Measurements from ENCODE around the gene SSR2.
A peak's percentile ranks its signal among the peaks of the same experiment; 100 is the strongest.

The SSR2 gene

DNA sequence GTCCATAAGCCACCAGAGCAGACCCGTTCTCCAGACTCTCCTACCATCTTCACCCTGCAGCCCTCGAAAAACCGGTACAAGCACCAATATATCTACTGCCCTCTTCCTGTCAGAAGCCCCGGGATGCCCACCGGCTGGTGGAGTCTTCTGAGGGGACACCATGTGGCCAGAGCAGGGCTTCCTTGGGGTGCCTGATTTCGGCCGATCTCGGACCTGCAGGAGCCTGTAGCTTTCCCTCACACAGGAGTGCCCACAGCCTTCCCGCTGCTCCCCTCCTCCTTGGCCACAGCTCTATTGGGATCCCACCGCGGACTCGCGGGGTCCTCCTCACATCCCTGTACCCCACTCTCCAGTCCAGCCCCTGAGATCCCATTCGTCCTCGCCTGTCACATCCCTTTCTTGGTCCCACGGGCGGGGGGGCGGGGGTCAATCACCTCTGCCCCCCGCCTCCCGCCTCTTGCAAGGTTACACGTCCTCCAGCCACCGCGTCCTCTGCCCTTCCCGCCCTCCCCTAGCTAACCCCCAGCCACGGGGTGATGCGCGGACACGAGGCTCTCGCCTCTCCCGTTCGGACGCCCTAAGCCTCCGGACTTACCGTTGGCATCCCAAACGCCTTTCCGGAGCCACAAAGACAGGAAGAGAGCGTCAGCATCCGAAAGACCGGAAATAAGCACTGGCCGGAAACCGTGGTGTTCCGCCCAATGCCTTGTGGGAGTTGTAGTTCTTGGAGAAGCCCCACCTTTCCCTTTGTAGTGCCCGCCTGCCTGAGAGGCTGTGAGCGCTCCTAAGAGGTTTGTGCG is at the start of gene SSR2:
SSR2 (minus strand) TSS at position 659 of the 800 bp plus-strand sequence. CDS start 784 bp downstream, outside the sequence.
- H3K9ac ChIP-seq (ENCODE audit: low read length), result peak within 1 kb of the TSS; percentile 84
- H3K4me3 ChIP-seq (ENCODE audit: low read length), result peak within 1 kb of the TSS; percentile 89
- peak; percentile 99 for DNase-seq (ENCODE audit: low read depth)
- peaks cover 11% of the 10 kb centered on the region for H3K4me1 ChIP-seq (ENCODE audit: control insufficient read depth, insufficient read depth, low read length)
- peaks cover 25% of the 10 kb centered on the region for H3K36me3 ChIP-seq (ENCODE audit: control insufficient read depth, insufficient read depth, low read length, severe bottlenecking)
- no peaks in the 10 kb centered on the region for H3K27me3 ChIP-seq (replicated peaks; ENCODE audit: control insufficient read depth, insufficient read depth, low read length)
- H3K9me3 ChIP-seq (ENCODE audit: control insufficient read depth, low read length), result no peaks in the 10 kb centered on the region

DNA sequence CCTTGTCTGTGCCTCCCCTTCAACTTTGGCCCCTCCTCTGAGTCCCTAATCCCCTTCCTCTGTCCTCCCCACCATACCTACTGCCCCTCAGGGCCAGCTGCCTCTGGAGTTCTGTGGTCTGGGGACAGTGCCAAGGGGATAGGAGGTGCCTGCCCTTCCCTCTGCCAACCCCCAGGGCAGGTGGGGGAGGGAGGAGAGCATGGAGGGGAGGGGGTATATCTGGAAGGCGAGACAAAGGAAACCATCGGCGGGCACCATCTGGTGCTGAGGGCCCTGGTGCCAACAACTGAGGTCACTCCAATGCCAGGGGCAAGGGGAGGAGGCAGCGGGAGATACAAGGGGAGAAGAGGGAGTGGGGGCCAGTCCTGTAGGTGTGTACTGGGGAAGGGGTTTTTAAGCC is 49.8 kb upstream of the SSR2 start:
- no peak overlapping the region for H3K4me3 ChIP-seq (ENCODE audit: low read length)
- H3K27me3 ChIP-seq (replicated peaks; ENCODE audit: control insufficient read depth, insufficient read depth, low read length), result no peaks in the 10 kb centered on the region
- H3K9me3 ChIP-seq (ENCODE audit: control insufficient read depth, low read length), result no peaks in the 10 kb centered on the region
- no peak for DNase-seq (ENCODE audit: low read depth)
- no peak overlapping the region for H3K9ac ChIP-seq (ENCODE audit: low read length)
- H3K4me1 ChIP-seq (ENCODE audit: control insufficient read depth, insufficient read depth, low read length), result no peaks in the 10 kb centered on the region
- H3K36me3 ChIP-seq (ENCODE audit: control insufficient read depth, insufficient read depth, low read length, severe bottlenecking), result no peaks in the 10 kb centered on the region

DNA sequence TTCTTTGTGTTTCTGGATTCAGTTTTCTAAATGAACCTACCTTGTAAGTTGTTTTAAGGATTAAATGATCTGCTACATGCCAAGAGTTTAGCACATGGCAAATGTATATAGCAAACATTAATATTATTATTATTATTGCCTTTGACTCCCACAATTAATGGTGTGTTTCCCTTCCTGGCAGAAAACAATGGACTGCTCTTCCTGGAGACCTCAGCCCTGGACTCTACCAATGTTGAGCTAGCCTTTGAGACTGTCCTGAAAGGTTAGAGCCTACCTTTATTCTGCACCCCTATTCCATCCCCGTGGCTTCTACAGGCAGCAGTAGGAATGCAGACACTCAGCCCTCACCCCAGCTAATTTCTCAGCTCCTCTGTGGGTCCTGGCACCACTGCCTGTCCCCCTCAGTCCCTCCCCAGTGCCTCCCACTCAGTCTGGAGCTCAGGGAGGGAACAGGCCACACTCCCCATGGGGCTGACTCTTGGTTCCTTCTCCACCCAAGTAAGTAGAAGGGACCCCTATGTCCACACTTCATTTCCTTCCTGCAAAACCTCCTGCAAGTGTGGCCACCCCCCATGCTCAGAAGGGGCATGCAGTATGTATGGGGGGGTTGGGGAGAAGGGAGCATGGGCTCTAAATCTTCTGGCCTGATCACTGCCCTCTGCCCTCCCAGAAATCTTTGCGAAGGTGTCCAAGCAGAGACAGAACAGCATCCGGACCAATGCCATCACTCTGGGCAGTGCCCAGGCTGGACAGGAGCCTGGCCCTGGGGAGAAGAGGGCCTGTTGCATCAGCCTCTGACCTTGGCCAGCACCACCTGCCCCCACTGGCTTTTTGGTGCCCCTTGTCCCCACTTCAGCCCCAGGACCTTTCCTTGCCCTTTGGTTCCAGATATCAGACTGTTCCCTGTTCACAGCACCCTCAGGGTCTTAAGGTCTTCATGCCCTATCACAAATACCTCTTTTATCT is 49.0 kb upstream of the SSR2 start:
- Histone ChIP-seq H3K4me1 (ENCODE audit: control insufficient read depth, insufficient read depth, low read length) (no peaks in the 10 kb centered on the region), H3K27me3 (replicated peaks; ENCODE audit: control insufficient read depth, insufficient read depth, low read length) (no peaks in the 10 kb centered on the region), H3K9me3 (ENCODE audit: control insufficient read depth, low read length) (no peaks in the 10 kb centered on the region), H3K4me3 (ENCODE audit: low read length) (no peak overlapping the region), H3K9ac (ENCODE audit: low read length) (no peak overlapping the region), H3K36me3 (ENCODE audit: control insufficient read depth, insufficient read depth, low read length, severe bottlenecking) (no peaks in the 10 kb centered on the region)
- DNase-seq (ENCODE audit: low read depth), result no peak

DNA sequence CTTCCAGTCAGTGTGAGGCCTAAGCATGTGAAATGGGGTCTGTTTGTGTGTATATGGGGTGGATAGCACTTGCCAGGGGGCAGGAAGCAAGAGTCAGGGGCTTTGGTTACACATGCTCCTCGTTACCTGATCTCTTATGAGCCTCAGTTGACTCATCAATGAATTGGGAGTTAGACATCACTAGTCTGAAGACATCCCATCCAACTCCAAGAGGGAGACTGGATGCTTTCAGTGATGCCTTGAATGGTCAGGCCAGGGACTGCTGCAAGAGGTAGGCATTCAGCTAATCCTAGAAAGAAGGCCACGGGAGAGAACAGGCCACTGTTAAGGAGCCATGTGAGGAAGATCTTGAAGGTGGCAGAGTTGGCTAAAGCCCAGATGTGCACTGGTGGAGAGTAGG is 46.5 kb upstream of the SSR2 start:
- no peak overlapping the region for H3K9ac ChIP-seq (ENCODE audit: low read length)
- H3K4me1 ChIP-seq (ENCODE audit: control insufficient read depth, insufficient read depth, low read length), result no peaks in the 10 kb centered on the region
- no peak overlapping the region for H3K4me3 ChIP-seq (ENCODE audit: low read length)
- H3K27me3 ChIP-seq (replicated peaks; ENCODE audit: control insufficient read depth, insufficient read depth, low read length), result no peaks in the 10 kb centered on the region
- no peaks in the 10 kb centered on the region for H3K9me3 ChIP-seq (ENCODE audit: control insufficient read depth, low read length)
- no peaks in the 10 kb centered on the region for H3K36me3 ChIP-seq (ENCODE audit: control insufficient read depth, insufficient read depth, low read length, severe bottlenecking)
- no peak for DNase-seq (ENCODE audit: low read depth)

DNA sequence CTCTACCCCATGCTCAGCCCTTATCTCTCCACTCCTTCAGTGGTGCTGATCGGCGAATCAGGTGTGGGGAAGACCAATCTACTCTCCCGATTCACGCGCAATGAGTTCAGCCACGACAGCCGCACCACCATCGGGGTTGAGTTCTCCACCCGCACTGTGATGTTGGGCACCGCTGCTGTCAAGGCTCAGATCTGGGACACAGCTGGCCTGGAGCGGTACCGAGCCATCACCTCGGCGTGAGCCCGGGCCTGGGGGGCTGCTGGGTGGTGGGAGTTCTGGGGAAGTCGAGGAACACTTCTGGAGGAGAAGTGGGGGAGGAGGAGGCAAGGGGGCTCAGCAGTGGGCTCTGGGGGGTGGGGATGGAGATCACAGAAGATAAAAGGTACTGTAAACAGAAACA is 45.1 kb upstream of the SSR2 start:
- Histone ChIP-seq H3K4me3 (ENCODE audit: low read length) (no peak overlapping the region), H3K27me3 (replicated peaks; ENCODE audit: control insufficient read depth, insufficient read depth, low read length) (no peaks in the 10 kb centered on the region), H3K4me1 (ENCODE audit: control insufficient read depth, insufficient read depth, low read length) (no peaks in the 10 kb centered on the region), H3K36me3 (ENCODE audit: control insufficient read depth, insufficient read depth, low read length, severe bottlenecking) (no peaks in the 10 kb centered on the region), H3K9ac (ENCODE audit: low read length) (no peak overlapping the region), H3K9me3 (ENCODE audit: control insufficient read depth, low read length) (no peaks in the 10 kb centered on the region)
- DNase-seq (ENCODE audit: low read depth), result no peak

DNA sequence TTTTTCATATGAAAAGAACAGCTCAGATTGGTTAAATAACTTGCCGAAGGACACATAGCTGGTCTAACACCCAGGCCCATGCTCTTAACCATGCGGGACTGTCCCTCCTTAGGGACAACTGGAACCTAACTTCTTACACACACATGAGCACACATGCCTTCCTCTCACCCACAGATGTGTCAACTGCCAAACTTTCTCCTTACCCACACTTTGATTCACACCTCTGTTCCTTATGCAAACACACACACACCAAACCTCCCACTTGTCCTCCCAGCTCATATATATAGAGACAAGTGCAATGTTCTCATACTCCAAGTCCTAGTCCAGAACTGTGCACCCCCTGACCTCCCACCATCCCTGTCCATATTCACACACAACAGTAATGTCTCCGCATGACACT is 44.5 kb upstream of the SSR2 start:
- H3K36me3 ChIP-seq (ENCODE audit: control insufficient read depth, insufficient read depth, low read length, severe bottlenecking), result no peaks in the 10 kb centered on the region
- no peak overlapping the region for H3K9ac ChIP-seq (ENCODE audit: low read length)
- H3K4me1 ChIP-seq (ENCODE audit: control insufficient read depth, insufficient read depth, low read length), result no peaks in the 10 kb centered on the region
- H3K27me3 ChIP-seq (replicated peaks; ENCODE audit: control insufficient read depth, insufficient read depth, low read length), result no peaks in the 10 kb centered on the region
- no peak for DNase-seq (ENCODE audit: low read depth)
- H3K4me3 ChIP-seq (ENCODE audit: low read length), result no peak overlapping the region
- no peaks in the 10 kb centered on the region for H3K9me3 ChIP-seq (ENCODE audit: control insufficient read depth, low read length)

DNA sequence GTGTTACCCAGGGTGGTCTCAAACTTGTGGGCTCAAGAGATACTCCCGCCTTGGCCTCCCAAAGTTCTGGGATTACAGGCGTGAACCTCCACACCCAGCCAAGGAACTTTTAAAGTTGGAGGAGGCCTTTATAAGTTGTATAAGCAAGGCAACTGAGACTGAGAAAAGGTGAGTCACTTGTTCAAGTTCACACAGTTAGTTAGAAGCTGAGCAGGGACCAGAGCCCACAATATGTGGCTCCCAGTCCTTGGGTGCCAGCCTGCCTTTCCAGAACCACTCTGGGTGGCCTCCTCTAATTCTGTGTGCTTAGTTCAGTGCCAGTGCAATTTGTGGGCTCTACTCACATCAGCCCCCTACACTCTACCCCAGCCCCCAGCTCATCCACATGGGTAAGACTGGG is 43.9 kb upstream of the SSR2 start:
- no peak overlapping the region for H3K9ac ChIP-seq (ENCODE audit: low read length)
- DNase-seq (ENCODE audit: low read depth), result no peak
- no peaks in the 10 kb centered on the region for H3K4me1 ChIP-seq (ENCODE audit: control insufficient read depth, insufficient read depth, low read length)
- no peaks in the 10 kb centered on the region for H3K27me3 ChIP-seq (replicated peaks; ENCODE audit: control insufficient read depth, insufficient read depth, low read length)
- H3K9me3 ChIP-seq (ENCODE audit: control insufficient read depth, low read length), result no peaks in the 10 kb centered on the region
- H3K4me3 ChIP-seq (ENCODE audit: low read length), result no peak overlapping the region
- no peaks in the 10 kb centered on the region for H3K36me3 ChIP-seq (ENCODE audit: control insufficient read depth, insufficient read depth, low read length, severe bottlenecking)

DNA sequence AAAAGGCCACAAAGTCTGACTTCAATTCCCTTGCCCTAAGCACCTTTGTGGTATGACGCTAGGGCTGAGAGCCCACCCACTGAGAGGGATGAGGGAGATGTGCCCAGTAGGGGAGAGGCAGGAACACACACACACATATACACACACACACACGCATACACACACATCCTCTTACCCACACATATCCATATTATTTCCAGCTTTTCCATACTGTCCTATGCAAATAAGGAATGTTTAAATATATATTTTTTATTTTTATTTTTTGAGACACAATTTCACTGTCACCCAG is 43.2 kb upstream of the SSR2 start:
- Histone ChIP-seq H3K9me3 (ENCODE audit: control insufficient read depth, low read length) (no peaks in the 10 kb centered on the region), H3K4me3 (ENCODE audit: low read length) (no peak overlapping the region), H3K4me1 (ENCODE audit: control insufficient read depth, insufficient read depth, low read length) (no peaks in the 10 kb centered on the region), H3K36me3 (ENCODE audit: control insufficient read depth, insufficient read depth, low read length, severe bottlenecking) (no peaks in the 10 kb centered on the region), H3K9ac (ENCODE audit: low read length) (no peak overlapping the region), H3K27me3 (replicated peaks; ENCODE audit: control insufficient read depth, insufficient read depth, low read length) (no peaks in the 10 kb centered on the region)
- no peak for DNase-seq (ENCODE audit: low read depth)

DNA sequence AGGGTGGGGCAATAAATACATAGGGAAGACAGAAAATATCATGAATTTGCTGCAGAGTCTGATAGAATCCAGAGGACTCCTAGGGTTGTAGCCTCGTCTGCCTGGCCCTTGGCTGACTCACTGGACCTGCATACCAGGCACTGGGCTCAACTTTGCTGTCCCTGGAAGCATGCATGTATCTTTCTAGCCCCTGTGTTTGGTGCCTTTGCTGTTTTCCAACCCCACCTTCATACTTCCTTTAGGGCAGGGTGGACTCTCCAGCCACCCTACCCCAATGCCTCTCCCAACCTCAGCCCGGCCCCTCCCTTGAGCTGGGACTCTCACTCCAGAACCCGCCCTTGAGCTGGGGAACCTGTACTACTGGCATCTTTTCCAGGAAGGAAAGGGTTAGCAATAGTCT is 41.4 kb upstream of the SSR2 start:
- Histone ChIP-seq H3K36me3 (ENCODE audit: control insufficient read depth, insufficient read depth, low read length, severe bottlenecking) (no peaks in the 10 kb centered on the region), H3K9ac (ENCODE audit: low read length) (no peak overlapping the region), H3K4me1 (ENCODE audit: control insufficient read depth, insufficient read depth, low read length) (no peaks in the 10 kb centered on the region), H3K27me3 (replicated peaks; ENCODE audit: control insufficient read depth, insufficient read depth, low read length) (no peaks in the 10 kb centered on the region), H3K4me3 (ENCODE audit: low read length) (no peak overlapping the region), H3K9me3 (ENCODE audit: control insufficient read depth, low read length) (no peaks in the 10 kb centered on the region)
- peak; percentile 22 for DNase-seq (ENCODE audit: low read depth)

DNA sequence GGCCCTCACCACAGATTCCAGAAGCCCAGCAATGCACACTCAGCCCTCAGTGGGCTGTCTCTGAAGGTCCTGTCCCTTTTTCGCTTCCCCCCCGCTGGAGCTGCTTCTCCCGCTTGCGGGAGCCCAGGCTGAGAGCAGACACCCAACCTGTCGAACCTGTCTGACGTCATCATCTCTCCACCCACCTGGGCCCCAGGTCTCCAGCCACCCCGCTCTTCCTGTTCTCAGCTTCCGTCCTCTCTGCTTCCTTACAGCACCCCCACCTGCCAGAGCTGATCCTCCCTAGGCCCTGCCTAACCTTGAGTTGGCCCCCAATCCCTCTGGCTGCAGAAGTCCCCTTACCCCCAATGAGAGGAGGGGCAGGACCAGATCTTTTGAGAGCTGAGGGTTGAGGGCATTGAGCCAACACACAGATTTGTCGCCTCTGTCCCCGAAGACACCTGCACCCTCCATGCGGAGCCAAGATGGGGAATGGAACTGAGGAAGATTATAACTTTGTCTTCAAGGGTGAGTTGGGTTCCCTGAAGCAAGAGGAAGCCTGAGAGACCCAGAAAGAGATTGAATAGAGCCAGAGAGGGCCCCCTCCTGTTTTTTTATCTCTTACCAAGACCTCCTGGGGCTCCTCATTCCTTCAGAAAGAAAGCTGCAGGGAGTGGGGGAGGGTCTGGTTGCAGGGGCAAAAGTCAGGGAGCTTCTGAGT is 40.3 kb upstream of the SSR2 start, which contains the start of gene RAB25:
RAB25 (plus strand) TSS at position 224 of the 700 bp plus-strand sequence; CDS start at position 465, 241 bp downstream.
- Histone ChIP-seq H3K27me3 (replicated peaks; ENCODE audit: control insufficient read depth, insufficient read depth, low read length) (no peaks in the 10 kb centered on the region), H3K4me1 (ENCODE audit: control insufficient read depth, insufficient read depth, low read length) (peaks cover under 1% of the 10 kb centered on the region), H3K4me3 (ENCODE audit: low read length) (no peak within 1 kb of the TSS), H3K9ac (ENCODE audit: low read length) (no peak within 1 kb of the TSS), H3K9me3 (ENCODE audit: control insufficient read depth, low read length) (no peaks in the 10 kb centered on the region), H3K36me3 (ENCODE audit: control insufficient read depth, insufficient read depth, low read length, severe bottlenecking) (no peaks in the 10 kb centered on the region)
- DNase-seq (ENCODE audit: low read depth), result no peak

DNA sequence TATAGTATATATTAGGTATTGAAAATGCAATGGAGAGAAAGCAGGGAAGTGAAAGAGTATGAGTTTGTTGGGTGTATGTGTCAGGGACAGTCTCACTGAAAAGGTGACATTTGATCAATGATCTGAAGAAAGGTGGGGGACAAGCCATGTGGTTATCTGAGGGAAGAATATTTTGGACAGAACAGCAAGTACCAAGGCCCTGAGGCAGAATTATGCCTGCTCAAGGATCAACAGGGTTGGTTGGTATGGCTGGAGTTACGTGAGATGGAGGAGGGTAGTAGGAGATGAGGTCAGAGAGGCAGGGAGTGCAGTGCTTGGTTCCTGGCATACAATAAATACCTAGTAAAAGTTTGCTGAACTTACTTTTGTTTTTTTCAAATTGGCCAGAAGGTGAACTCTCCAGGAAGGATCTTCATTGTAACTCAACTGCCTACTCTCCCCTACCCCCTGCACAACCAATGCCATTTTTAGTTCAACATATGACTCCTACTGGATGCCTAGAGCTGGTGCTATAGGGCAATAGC is 35.6 kb upstream of the SSR2 start:
- Histone ChIP-seq H3K9ac (ENCODE audit: low read length) (no peak overlapping the region), H3K36me3 (ENCODE audit: control insufficient read depth, insufficient read depth, low read length, severe bottlenecking) (no peaks in the 10 kb centered on the region), H3K4me1 (ENCODE audit: control insufficient read depth, insufficient read depth, low read length) (peaks cover 8% of the 10 kb centered on the region), H3K4me3 (ENCODE audit: low read length) (no peak overlapping the region), H3K9me3 (ENCODE audit: control insufficient read depth, low read length) (no peaks in the 10 kb centered on the region), H3K27me3 (replicated peaks; ENCODE audit: control insufficient read depth, insufficient read depth, low read length) (no peaks in the 10 kb centered on the region)
- no peak for DNase-seq (ENCODE audit: low read depth)
